GM12891 (cell line): ENCODE results near the gene PROX1.

Source experiments
- PAX5 ChIP-seq: IDR thresholded peaks from 2 replicates; pipeline ENCODE4 v1.6.1; 2011; ENCODE audit warnings: low read length, moderate library complexity, mild to moderate bottlenecking; ENCODE audit not compliant: insufficient read depth, severe bottlenecking
- POLR2A ChIP-seq: IDR thresholded peaks from 2 replicates; pipeline ENCODE4 v1.6.1; 2011; ENCODE audit warnings: low read depth, low read length, control low read depth
- POLR2AphosphoS5 ChIP-seq: IDR thresholded peaks from 2 replicates; pipeline ENCODE4 v1.6.1; 2011; ENCODE audit warnings: low read depth, low read length, control low read depth

GRCh38 chr1:213979751-213980586, 7.8 kb upstream of the PROX1 start:
- TF ChIP-seq POLR2A (no peak), POLR2AphosphoS5 (no peak), PAX5 (no peak)
